Measurements from ENCODE around the gene UTS2R.

Gene UTS2R

DNA sequence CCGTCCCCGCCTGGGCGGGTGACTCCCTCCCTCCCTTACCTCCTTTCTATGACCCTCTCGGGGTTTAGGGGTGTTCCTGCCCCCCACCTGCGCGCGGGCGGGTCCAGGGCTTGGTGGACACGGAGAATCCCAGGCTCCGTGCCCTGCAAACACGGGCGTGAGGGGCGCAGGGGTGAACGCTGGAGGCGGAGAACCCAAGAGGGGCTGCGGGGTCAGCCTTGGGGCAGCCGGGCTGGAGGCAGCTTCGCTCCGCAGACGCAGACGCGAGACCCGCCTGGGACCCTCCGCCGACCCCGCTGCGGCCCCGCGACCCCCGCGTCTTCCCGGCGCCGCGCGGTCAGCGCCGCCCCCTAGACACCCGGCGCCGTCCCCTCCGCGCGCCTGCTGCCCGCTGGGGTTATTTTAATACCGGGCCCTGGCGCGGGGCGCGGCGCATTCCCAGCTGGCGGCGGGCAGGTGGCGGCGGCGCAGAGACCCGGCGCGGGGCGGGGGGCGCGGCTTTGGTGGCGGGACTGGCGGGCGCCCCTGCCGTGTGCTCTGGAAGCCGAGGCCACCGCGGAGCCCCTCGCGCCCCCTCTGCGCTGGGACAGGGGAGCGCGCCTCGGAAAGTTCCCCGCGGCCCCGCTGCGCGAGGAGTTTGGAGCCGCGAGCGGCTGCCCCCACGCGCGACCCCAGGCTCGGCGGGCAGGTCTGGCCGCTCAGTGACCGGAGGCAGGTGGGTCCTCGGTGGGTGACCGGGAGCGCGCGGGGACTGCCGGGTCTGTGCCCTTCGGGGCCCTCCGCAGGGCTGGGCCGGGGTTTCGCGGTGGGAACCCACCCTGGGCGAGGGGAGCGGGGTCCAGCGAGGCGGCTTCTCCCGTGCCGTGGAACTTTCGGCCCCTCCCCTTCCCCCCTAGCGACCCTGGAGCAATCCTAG, at the start of gene UTS2R:
UTS2R (plus strand) TSS at position 433 of the 916 bp plus-strand sequence. CDS start 2,560 bp downstream, outside the sequence.
- no peak for DNase-seq

- no peak for DNase-seq
These were observed 49.6 kb upstream of the UTS2R start for GRCh38 chr17:82321947-82322466.

- no peak for DNase-seq
These were observed 48.8 kb upstream of the UTS2R start for GRCh38 chr17:82322526-82323453.

- DNase-seq = no peak
These were observed 47.9 kb upstream of the UTS2R start for GRCh38 chr17:82323514-82324234.

- no peak for DNase-seq
These were observed 46.8 kb upstream of the UTS2R start for GRCh38 chr17:82324566-82325285.

GRCh38 chr17:82325286-82326180, 46.0 kb upstream of the UTS2R start:
- DNase-seq = no peak

DNA sequence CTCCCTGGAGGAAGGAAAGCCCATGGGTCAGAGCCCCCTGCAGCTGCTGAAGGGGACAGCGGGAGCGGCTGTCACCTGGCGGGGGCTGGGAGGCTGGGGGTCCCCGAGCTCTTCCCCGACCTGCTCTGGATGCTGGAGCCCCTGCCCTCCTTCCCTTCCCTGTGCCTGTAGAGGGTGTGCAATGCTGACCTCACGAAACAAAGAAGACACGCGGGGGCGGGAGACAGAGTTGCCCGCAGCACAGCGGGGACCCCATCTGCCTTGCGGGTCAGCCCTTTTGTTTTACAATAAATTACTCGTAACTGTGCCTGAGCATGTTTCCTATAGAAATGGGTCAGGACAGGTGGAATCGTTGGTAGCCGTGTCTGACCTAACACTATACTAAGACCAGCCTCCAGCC, 44.3 kb upstream of the UTS2R start:
- DNase-seq = no peak

DNA sequence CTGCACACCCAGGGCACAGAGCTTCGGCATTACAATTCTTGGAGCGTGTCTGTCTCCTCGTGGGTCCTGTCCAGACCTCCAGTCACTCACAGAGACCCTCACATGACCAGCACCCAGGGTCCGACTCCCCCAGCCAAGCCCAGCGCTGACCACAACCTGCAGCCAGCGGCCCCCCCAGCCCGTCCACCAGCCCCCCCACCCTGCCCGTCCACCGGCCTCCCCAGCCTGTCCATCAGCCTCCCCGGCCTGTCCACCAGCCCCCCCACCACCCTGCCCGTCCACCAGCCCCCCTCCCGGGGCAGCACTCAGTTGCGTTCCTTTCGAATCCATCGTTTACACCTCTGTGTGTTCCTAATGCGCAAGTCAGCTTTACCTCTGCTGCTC, 43.8 kb upstream of the UTS2R start:
- DNase-seq = no peak

- DNase-seq = no peak
These were observed 43.2 kb upstream of the UTS2R start for GRCh38 chr17:82328141-82328993.

- no peak for DNase-seq
These were observed 42.5 kb upstream of the UTS2R start for GRCh38 chr17:82328994-82329507.

GRCh38 chr17:82329683-82330321, 41.8 kb upstream of the UTS2R start:
- DNase-seq = no peak

DNA sequence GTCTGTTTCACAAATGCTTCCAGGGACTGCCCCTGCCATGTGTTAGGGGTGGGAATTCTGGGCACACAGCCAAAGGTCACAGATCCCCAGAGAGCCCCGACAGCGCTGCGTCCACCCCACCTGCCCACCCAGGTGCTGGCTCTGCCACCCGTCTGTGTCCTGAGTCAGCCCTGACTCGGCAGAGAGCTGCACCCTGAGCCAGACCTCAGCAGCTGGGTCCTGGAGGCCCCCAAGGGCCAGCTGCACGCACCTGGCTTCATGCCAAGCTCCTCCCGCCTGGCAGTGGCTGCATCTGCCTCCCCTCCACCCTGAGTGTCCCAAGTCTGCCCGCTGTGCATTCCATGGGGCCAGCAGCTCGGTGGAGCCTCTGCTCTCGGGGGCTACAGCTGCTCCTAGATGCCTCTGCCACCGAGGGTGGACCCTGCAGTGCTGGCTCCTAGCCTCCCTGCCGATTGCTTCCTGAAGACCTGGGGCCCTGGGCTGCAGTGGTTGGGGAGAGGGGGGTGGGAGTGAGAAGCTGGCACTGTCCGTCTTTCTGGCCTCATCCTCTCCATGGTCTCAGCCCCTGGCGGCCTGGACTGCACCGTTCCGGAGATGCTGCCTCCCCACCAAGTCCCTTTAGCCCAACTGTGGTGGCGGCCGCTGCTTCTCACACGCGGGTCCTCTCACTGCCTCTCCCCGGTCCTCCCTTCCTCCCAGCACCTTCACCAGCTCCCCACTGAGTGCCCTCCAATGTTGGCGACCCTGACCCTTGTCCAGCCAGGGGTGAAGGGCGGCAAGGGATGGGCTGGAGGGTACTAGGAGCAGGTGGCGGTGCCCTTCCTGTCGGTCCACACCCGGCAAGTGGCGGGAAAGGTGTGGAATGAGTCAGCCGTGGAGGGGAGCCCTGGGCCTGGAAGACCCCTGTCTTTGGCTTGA, 41.0 kb upstream of the UTS2R start:
- peak in 10 of 56 donors; percentile 7 to 22 (median 14) for DNase-seq

DNA sequence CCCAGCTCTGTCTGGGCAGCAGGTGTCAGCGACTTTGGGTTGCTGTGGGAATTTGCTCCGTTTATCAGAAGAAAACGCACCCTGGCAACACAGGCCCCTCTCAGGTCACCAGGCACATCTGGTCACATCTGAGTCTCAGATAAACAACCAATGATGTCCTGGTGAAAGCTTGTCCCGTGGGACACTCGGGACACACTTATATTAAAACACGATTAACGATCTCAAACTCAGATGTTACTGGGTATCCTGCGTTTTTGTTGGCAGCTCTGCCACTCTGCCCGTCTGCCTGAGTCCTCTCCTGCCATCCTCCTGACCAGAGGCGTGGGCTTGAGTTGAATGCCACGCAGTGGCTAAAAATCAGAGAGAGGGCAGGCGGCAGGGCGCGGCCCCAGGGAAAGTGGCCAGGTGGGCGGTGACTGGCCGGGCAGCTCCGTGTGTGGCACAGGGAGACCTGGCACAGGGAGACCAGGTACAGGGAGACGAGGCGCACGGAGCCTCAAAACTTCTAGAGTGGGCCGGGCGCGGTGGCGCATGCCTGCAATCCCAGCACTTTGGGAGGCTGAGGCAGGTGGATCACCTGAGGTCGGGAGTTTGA, 40.1 kb upstream of the UTS2R start:
- no peak for DNase-seq

DNA sequence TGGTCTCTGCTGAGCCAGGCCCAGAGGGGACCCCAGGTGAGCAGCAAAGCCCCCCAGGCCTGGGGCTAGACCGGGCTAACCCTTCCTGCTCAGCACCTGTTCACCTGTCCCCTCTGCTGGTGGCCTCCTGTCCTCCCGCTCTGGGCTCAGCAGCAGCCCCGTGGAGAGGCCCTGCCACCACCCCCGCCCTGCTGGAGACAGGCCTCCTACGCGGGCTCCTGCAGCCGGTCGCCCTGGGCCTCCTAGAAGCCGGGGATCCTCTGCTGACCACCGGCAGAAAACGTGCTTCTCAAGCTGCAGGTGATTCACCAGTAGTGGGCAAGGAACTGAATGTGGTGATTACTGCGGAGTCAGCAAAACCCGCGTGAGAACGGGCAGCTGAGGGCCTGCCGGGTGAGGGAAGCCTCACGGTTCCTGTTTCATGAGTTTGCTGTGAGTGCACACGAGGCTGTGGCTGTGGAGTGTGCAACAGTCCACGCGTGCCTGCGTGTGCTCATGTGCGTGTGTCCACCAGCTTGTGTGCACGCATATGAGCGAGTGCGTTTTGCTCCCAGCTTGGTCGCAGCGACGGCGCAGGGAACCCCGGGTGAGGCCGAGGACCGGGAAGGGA, 38.8 kb upstream of the UTS2R start:
- DNase-seq = peak in 2 of 56 donors; percentile 4 to 18
